Nephron (organoid): ENCODE results near the gene EID2.

ENCODE experiments used
- H3K27ac Mint-ChIP-seq, 3 experiments: 2 replicates each; pipeline ENCODE4 v1.8.0; 2020; ENCODE audit warnings: mixed read lengths in 3 of 3, mild to moderate bottlenecking in 2 of 3, moderate library complexity in 1 of 3
- H3K27me3 Mint-ChIP-seq: 2 replicates; pipeline ENCODE4 v1.8.0; 2021; ENCODE audit warnings: low read depth, mild to moderate bottlenecking, moderate library complexity, mixed read lengths
- H3K36me3 Mint-ChIP-seq: 2 replicates; pipeline ENCODE4 v1.8.0; 2020; ENCODE audit warnings: low read depth, mixed read lengths
- H3K4me1 Mint-ChIP-seq: 2 replicates; pipeline ENCODE4 v1.8.0; 2020; ENCODE audit warnings: mixed read lengths
- H3K4me3 Mint-ChIP-seq, 3 experiments: 2 replicates each; pipeline ENCODE4 v1.8.0; 2020; ENCODE audit warnings: mild to moderate bottlenecking in 3 of 3, mixed read lengths in 3 of 3, moderate library complexity in 2 of 3
- H3K9me3 Mint-ChIP-seq: 2 replicates; pipeline ENCODE4 v1.8.0; 2020; ENCODE audit warnings: mixed read lengths
- CTCF ChIP-seq, 3 experiments: fragments of 200-600 bp; sonication (generic); IDR thresholded peaks; one replicate each; pipeline ENCODE4 v1.5.0; 2021; ENCODE audit warnings: antibody characterized with exemption in 3 of 3; ENCODE audit not compliant: unreplicated experiment in 3 of 3

EID2 gene

GRCh38 chr19:39500543-39500942 lies 39.4 kb downstream of the EID2 start:
- peaks cover 89% of the 10 kb centered on the region for H3K27me3 Mint-ChIP-seq
- H3K9me3 Mint-ChIP-seq = no peaks in the 10 kb centered on the region
- H3K27ac Mint-ChIP-seq = no peak overlapping the region
- peak overlapping the region; percentile 23 to 58 (median 32) for H3K4me3 Mint-ChIP-seq
- peaks cover 14% of the 10 kb centered on the region for H3K4me1 Mint-ChIP-seq
- no peak for TF ChIP-seq CTCF (IDR thresholded peaks at IDR 0.05; ENCODE audit: unreplicated experiment in 3 of 3)
- H3K36me3 Mint-ChIP-seq = no peaks in the 10 kb centered on the region

- Mint-ChIP-seq H3K27me3 (peaks cover 86% of the 10 kb centered on the region), H3K27ac (no peak overlapping the region), H3K9me3 (no peaks in the 10 kb centered on the region), H3K36me3 (no peaks in the 10 kb centered on the region), H3K4me3 (peak overlapping the region; percentile 37 to 78 (median 71)), H3K4me1 (peaks cover 14% of the 10 kb centered on the region)
- no peak for TF ChIP-seq CTCF (IDR thresholded peaks at IDR 0.05; ENCODE audit: unreplicated experiment in 3 of 3)
These were observed 40.0 kb downstream of the EID2 start for GRCh38 chr19:39499932-39500331.

GRCh38 chr19:39498798-39499642 lies 40.9 kb downstream of the EID2 start, which contains the start of gene DLL3:
DLL3 (plus strand) TSS chr19:39498947; CDS start chr19:39498975, 28 bp downstream.
- Mint-ChIP-seq H3K4me3 (peak within 1 kb of the TSS; percentile 54 to 78 (median 71)), H3K4me1 (peaks cover 14% of the 10 kb centered on the region), H3K9me3 (no peaks in the 10 kb centered on the region), H3K36me3 (no peaks in the 10 kb centered on the region), H3K27ac (no peak within 1 kb of the TSS), H3K27me3 (peaks cover 80% of the 10 kb centered on the region)
- TF ChIP-seq CTCF (IDR thresholded peaks at IDR 0.05; ENCODE audit: unreplicated experiment in 3 of 3) = no peak

- Mint-ChIP-seq H3K4me1 (peaks cover 14% of the 10 kb centered on the region), H3K9me3 (no peaks in the 10 kb centered on the region)
These were observed 41.8 kb downstream of the EID2 start for GRCh38 chr19:39497996-39498797.

GRCh38 chr19:39497701-39497995 lies 42.3 kb downstream of the EID2 start:
- TF ChIP-seq CTCF (IDR thresholded peaks at IDR 0.05; ENCODE audit: unreplicated experiment in 3 of 3) = no peak
- peaks cover 14% of the 10 kb centered on the region for H3K4me1 Mint-ChIP-seq
- H3K4me3 Mint-ChIP-seq = peak overlapping the region in 1 of 3 experiments; percentile 68
- no peaks in the 10 kb centered on the region for H3K9me3 Mint-ChIP-seq
- peaks cover 68% of the 10 kb centered on the region for H3K27me3 Mint-ChIP-seq
- H3K27ac Mint-ChIP-seq = no peak overlapping the region
- peaks cover 4% of the 10 kb centered on the region for H3K36me3 Mint-ChIP-seq

More at GRCh38 chr19:39497996-39498797, 41.8 kb downstream of the EID2 start:
- Mint-ChIP-seq H3K36me3 (no peaks in the 10 kb centered on the region), H3K27me3 (peaks cover 72% of the 10 kb centered on the region), H3K27ac (no peak overlapping the region), H3K4me3 (peak overlapping the region; percentile 40 to 68 (median 62))
- peak; percentile 35 to 53 (median 47) for TF ChIP-seq CTCF (IDR thresholded peaks at IDR 0.05; ENCODE audit: unreplicated experiment in 3 of 3)
